ENCODE measurements around the gene MPV17. TPM values are rescaled to one million over a fixed set of nuclear protein-coding genes. Genes with fewer than 3 reads are reported as not detected.

MPV17 gene
- total and polyA plus RNA-seq, 9 of the 15 experiments (the other 6 are each of a cell fraction or from before 2014, with no cell fraction given) = 54.7 to 140 (median 70.2) TPM

DNA sequence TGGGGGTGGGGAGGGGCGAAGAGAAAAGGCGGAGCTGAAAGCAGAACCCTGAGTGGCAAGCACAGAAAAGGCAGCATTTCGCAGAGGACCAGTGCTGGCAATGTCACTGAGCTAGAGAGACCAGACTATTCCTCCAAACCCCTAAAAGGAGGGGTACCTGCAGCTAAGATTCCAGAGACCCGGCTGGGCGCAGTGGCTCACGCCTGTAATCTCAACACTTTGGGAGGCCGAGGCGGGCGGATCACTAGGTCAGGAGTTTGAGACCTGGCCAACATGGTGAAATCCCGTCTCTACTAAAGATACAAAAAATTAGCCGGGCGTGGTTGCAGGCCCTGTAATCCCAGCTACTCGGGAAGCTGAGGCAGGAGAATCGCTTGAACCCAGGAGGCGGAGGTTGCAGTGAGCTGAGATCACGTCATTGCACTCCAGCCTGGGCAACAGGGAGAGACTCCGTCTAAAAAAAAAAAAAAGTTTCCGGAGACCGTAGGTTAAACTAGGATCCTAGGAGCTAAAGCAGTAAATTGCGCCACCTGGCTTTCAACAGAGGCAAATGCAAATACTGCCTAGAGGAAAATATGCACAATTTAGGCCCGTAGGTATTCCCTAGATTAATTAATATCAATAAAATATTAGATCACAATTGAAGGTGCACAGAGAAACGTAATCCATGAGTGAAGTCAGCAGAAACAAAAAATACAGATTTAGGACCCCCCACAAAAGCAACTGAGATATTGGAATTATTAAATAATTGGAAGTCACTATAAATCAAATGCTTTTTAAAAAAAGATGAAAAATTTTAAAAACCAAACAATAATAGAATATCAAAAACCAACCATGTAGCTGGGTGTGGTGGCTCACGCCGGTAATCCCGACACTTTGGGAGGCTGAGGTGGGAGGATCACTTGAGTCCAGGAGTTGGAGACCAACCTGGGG, 19.5 kb downstream of the MPV17 start (continued):
- TF ChIP-seq NCOA1 (IDR thresholded peaks at IDR 0.05; ENCODE audit: low read depth) (no peak; the same call in 1 of the 2 replicates), ZNF644 (tag; IDR thresholded peaks at IDR 0.05; ENCODE audit: low read depth) (no peak), KDM1A (IDR thresholded peaks at IDR 0.05) (no peak), CREB5 (CRISPR knock-in tag; IDR thresholded peaks at IDR 0.05) (no peak), GABPA (tag; conservative IDR thresholded peaks at IDR 0.05; ENCODE audit: low read depth) (peak; percentile 61), CEBPB (tag; IDR thresholded peaks at IDR 0.05) (no peak), ZNF121 (CRISPR knock-in tag; conservative IDR thresholded peaks at IDR 0.05) (no peak), ZNF589 (CRISPR knock-in tag; IDR thresholded peaks at IDR 0.05; ENCODE audit: low read depth) (no peak), RBM14 (IDR thresholded peaks at IDR 0.05; ENCODE audit: borderline replicate concordance, insufficient read depth, low read depth, low read length) (no peak), YY1 (IDR thresholded peaks at IDR 0.05; ENCODE audit: borderline replicate concordance in 1 of 3, control insufficient read depth in 1 of 3, extremely low read depth in 1 of 3, insufficient read depth in 3 of 3, insufficient read length in 1 of 3, insufficient replicate concordance in 2 of 3, low read depth in 1 of 3, low read length in 2 of 3) (no peak), CC2D1A (IDR thresholded peaks at IDR 0.05) (peak; percentile 74), CLOCK (CRISPR knock-in tag; IDR thresholded peaks at IDR 0.05; ENCODE audit: borderline replicate concordance) (no peak)
- TF ChIP-seq, protein P1, sequence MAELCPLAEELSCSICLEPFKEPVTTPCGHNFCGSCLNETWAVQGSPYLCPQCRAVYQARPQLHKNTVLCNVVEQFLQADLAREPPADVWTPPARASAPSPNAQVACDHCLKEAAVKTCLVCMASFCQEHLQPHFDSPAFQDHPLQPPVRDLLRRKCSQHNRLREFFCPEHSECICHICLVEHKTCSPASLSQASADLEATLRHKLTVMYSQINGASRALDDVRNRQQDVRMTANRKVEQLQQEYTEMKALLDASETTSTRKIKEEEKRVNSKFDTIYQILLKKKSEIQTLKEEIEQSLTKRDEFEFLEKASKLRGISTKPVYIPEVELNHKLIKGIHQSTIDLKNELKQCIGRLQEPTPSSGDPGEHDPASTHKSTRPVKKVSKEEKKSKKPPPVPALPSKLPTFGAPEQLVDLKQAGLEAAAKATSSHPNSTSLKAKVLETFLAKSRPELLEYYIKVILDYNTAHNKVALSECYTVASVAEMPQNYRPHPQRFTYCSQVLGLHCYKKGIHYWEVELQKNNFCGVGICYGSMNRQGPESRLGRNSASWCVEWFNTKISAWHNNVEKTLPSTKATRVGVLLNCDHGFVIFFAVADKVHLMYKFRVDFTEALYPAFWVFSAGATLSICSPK (IDR thresholded peaks at IDR 0.05; ENCODE audit: borderline replicate concordance) = no peak

Measured in K562 (cell line).